DND-41 (cell line): ENCODE results near the gene SAG.

Experiments
- ATAC-seq: fragments of 200-7000 bp; cut with Tn5 transposase; 3 replicates; pipeline ENCODE4 v1.9.1; 2021; ENCODE audit warnings: low read depth; ENCODE audit not compliant: insufficient read depth
- DNase-seq: peaks from one replicate; pipeline ENCODE4 v3.0.0-alpha.2; 2020
- H2AFZ ChIP-seq: 2 replicates; pipeline ENCODE4 v1.6.0; 2012; ENCODE audit warnings: low read depth, low read length
- H3K27ac ChIP-seq: 2 replicates; pipeline ENCODE4 v1.5.1; 2012; ENCODE audit warnings: low read length, inconsistent platforms
- H3K27me3 ChIP-seq: fragments of 200-600 bp; sonication (generic); 2 replicates; pipeline ENCODE4 v1.6.0; 2012; ENCODE audit warnings: low read length, mild to moderate bottlenecking, inconsistent platforms; ENCODE audit not compliant: insufficient read depth, poor library complexity
- H3K36me3 ChIP-seq: 2 replicates; pipeline ENCODE4 v1.5.1; 2012; ENCODE audit warnings: low read length, inconsistent platforms; ENCODE audit not compliant: insufficient read depth
- H3K4me1 ChIP-seq: 2 replicates; pipeline ENCODE4 v1.5.1; 2012; ENCODE audit warnings: mild to moderate bottlenecking, low read length; ENCODE audit not compliant: insufficient read depth
- H3K4me2 ChIP-seq: 2 replicates; pipeline ENCODE4 v1.6.0; 2012; ENCODE audit warnings: mild to moderate bottlenecking, moderate library complexity, low read length, inconsistent platforms; ENCODE audit not compliant: insufficient read depth
- H3K4me3 ChIP-seq, 2 experiments: fragments of 200-600 bp in 1 of 2; shearing (Covaris generic) in 1 of 2; 2 replicates each; pipeline ENCODE4 v1.5.1; 2012 to 2016; ENCODE audit warnings: inconsistent platforms in 2 of 2, low read length in 2 of 2, mild to moderate bottlenecking in 2 of 2, low read depth in 1 of 2, moderate library complexity in 1 of 2
- H3K79me2 ChIP-seq: 2 replicates; pipeline ENCODE4 v1.6.0; 2012; ENCODE audit warnings: low read length, inconsistent platforms; ENCODE audit not compliant: insufficient read depth
- H3K9ac ChIP-seq: 2 replicates; pipeline ENCODE4 v1.6.0; 2012; ENCODE audit warnings: low read depth, mild to moderate bottlenecking, inconsistent platforms, low read length, moderate library complexity
- H3K9me3 ChIP-seq: 2 replicates; pipeline ENCODE4 v1.5.1; 2012; ENCODE audit warnings: low read length, moderate library complexity, mild to moderate bottlenecking, inconsistent platforms; ENCODE audit not compliant: insufficient read depth, severe bottlenecking
- H4K20me1 ChIP-seq: 2 replicates; pipeline ENCODE4 v1.6.0; 2012; ENCODE audit warnings: low read length; ENCODE audit not compliant: insufficient read depth
- CTCF ChIP-seq: IDR thresholded peaks from 2 replicates; pipeline ENCODE4 v1.5.1; 2012; ENCODE audit warnings: borderline replicate concordance, low read length, moderate library complexity, mild to moderate bottlenecking; ENCODE audit not compliant: poor library complexity, severe bottlenecking; ENCODE audit errors: extremely low read depth
- EZH2 ChIP-seq: IDR thresholded peaks from 3 replicates; pipeline ENCODE4 v1.6.1; 2012; ENCODE audit warnings: borderline replicate concordance, low read depth, mild to moderate bottlenecking, moderate library complexity, low read length, inconsistent platforms; ENCODE audit not compliant: severe bottlenecking

The SAG gene

DNA sequence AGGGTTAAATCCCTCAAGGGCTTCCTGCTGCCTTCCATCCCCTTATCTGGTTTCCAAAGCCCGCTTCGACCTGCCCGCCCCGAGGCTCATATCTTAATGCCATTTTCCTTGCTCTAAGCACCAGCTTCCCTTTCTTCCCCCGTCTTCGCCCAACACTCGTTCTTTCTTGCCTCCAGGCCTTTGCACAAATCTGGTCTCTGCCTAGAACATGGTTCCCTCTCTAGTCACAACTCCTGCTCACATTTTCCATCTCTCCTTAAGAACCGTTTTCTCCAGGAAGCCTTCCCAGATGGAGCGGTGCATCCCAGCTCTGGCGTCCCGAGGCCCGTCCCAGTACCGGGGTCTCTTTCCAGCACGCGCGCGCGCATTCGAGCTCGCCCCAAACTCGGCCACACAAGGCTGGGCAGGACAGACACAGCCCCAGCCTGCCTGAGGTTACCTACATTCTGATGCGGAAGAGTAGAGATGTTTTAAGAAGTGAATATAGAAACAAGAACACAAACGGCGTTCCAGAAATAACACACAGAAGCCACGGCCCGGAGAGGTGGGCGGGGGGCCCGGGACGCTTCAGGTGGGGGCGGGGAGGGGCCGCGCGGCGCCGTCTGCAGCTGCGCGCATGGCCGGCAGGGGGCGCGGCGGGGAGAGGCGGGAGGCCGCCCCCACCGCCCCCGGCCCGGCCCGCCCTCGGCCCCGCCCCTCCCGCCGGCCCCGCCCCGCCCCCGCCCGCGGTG is 46.3 kb downstream of the SAG start, which contains the start of gene DGKD:
DGKD (plus strand) TSS at position 726 of the 731 bp plus-strand sequence. CDS start 25 bp downstream, outside the sequence.
- peaks cover 35% of the 10 kb centered on the region for H3K79me2 ChIP-seq
- peaks cover 36% of the 10 kb centered on the region for H3K4me1 ChIP-seq
- H2AFZ ChIP-seq: peak within 1 kb of the TSS; percentile 78
- DNase-seq (peak; percentile 67), ATAC-seq (peak; percentile 82)
- H3K4me3 ChIP-seq: peak within 1 kb of the TSS; percentile 71 to 93; a peak in 3 of 4 replicates
- H3K4me2 ChIP-seq: peak within 1 kb of the TSS; percentile 98
- TF ChIP-seq CTCF: peak; percentile 35
- no peak for TF ChIP-seq EZH2
- peaks cover 5% of the 10 kb centered on the region; the same call in 1 of the 2 replicates for H3K36me3 ChIP-seq
- H3K9ac ChIP-seq: peak within 1 kb of the TSS; percentile 68
- H3K27me3 ChIP-seq: no peaks in the 10 kb centered on the region
- peaks cover 15% of the 10 kb centered on the region for H4K20me1 ChIP-seq
- peak within 1 kb of the TSS; percentile 48; the same call in 1 of the 2 replicates for H3K27ac ChIP-seq
- no peaks in the 10 kb centered on the region for H3K9me3 ChIP-seq

GRCh38 chr2:233354500-233354924 is 46.9 kb downstream of the SAG start:
- H3K4me2 ChIP-seq: peak overlapping the region; percentile 98
- no peaks in the 10 kb centered on the region for H3K27me3 ChIP-seq
- H3K36me3 ChIP-seq: peaks cover 5% of the 10 kb centered on the region; the same call in 1 of the 2 replicates
- peak overlapping the region; percentile 68 for H3K9ac ChIP-seq
- no peak overlapping the region for H3K27ac ChIP-seq
- peaks cover 41% of the 10 kb centered on the region for H3K79me2 ChIP-seq
- TF ChIP-seq EZH2 (no peak), CTCF (no peak)
- DNase-seq (no peak), ATAC-seq (peak; percentile 19; the same call in 2 of the 3 replicates)
- peak overlapping the region; percentile 78 for H2AFZ ChIP-seq
- peaks cover 38% of the 10 kb centered on the region for H3K4me1 ChIP-seq
- peaks cover 16% of the 10 kb centered on the region for H4K20me1 ChIP-seq
- H3K9me3 ChIP-seq: no peaks in the 10 kb centered on the region
- peak overlapping the region in 1 of 2 experiments; percentile 93; a peak in 3 of 4 replicates for H3K4me3 ChIP-seq

GRCh38 chr2:233354971-233355574 is 47.5 kb downstream of the SAG start:
- no peaks in the 10 kb centered on the region for H3K27me3 ChIP-seq
- TF ChIP-seq EZH2 (no peak), CTCF (no peak)
- DNase-seq (peak; percentile 20), ATAC-seq (peak; percentile 15; the same call in 1 of the 3 replicates)
- H3K36me3 ChIP-seq: peaks cover 5% of the 10 kb centered on the region; the same call in 1 of the 2 replicates
- peaks cover 46% of the 10 kb centered on the region for H3K79me2 ChIP-seq
- peak overlapping the region; percentile 48; the same call in 1 of the 2 replicates for H3K27ac ChIP-seq
- peak overlapping the region; percentile 98 for H3K4me2 ChIP-seq
- peak overlapping the region; percentile 71 to 93; a peak in 3 of 4 replicates for H3K4me3 ChIP-seq
- no peaks in the 10 kb centered on the region for H3K9me3 ChIP-seq
- peak overlapping the region; percentile 74 for H2AFZ ChIP-seq
- peaks cover 19% of the 10 kb centered on the region for H4K20me1 ChIP-seq
- peaks cover 38% of the 10 kb centered on the region for H3K4me1 ChIP-seq
- peak overlapping the region; percentile 68 for H3K9ac ChIP-seq
